NCI-H1105 (cell line): ENCODE results near the gene PRKN.

Source experiments
- DNase-seq: peaks from one replicate; lab custom pipeline; 2025; lab: John Stamatoyannopoulos, UW

PRKN gene

DNA sequence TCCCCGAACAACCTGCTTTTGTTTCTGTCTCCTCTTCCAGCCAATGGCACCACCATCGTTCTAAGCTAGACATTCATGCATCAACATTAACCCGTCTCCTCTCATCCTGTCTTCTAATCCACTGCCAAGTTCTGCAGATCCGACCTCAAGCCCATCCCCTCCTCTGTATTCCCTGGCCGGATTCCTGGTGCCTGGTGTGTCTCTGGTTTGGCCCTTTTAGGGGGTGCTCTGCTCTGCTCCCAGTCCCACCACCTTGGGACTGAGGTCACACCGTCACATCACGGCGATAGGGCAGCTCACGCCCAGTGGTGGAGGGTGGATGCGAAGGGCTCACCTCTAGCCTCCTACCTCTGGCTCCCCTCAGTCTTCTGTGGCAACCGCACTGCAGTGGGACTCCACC, 1351.2 kb downstream of the PRKN start:
- no peak for DNase-seq

DNA sequence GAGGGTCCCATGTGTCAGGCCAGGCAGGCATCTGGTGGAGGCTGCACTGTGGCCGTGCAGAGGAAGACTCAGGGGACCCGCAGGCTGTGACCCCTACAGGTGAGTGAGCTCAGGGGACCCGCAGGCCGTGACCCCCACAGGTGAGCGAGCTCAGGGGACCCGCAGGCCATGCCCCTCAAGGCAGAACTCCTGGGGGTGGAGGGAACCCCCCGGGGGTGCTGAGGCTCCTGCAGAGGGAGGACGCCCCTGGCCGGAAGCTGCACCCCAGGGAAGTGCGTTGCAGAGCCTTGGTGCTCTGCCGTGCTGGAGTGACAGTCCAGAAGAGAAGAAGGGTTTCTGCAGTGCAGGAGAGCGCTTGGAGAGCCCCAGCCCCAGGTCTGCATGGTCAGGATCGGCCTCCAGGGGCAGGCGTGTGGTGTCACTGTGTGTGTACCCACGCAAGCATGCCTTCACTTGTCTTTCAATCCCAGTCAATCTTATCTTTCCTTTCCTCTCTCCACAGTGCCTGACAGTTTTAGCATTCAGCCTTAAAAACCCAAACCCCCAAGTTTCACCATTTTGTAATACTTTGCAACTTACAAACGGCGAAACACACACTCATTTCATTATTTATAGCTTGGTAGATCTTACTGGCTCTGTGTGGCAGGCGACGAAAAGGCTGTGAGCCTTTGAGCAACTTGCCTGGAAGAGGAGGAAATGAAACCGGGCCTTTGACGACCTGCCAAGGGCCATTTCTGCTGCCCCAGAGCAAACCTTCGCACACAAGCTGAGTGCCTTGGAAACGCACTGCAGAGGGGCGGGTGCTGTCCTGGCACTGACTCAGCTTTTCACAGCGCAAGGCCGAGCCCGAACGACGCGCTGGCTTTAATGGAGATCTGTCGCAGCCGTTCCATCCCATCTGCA, 1352.3 kb downstream of the PRKN start:
- DNase-seq: peak; percentile 83

DNA sequence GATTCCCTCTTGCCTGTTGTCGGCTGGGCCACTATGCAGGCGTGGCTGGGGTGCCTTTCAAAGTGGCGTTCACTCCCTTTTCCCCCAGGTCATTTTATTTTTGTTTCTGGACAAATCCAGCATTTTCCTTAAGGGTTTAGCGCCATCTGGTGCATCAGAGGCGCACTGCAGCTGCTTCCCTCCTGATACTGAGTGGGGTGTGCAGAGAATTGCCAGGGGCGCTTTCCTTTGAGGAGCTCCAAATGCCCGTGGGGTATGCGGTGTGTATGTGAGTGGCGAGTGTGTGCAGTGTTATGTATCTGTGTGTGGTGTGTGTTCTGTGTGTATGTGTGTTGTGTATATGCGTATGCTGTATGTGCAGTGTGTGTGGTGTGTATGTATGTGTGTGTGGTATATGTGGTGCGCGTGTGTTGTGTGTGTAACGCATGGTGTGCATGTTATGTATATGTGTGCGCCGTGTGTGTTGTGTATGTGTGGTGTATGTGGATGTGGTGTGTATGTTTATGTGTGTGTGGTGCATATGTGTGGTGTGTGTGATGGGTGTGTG, 1353.6 kb downstream of the PRKN start:
- DNase-seq: peak; percentile 81

DNA sequence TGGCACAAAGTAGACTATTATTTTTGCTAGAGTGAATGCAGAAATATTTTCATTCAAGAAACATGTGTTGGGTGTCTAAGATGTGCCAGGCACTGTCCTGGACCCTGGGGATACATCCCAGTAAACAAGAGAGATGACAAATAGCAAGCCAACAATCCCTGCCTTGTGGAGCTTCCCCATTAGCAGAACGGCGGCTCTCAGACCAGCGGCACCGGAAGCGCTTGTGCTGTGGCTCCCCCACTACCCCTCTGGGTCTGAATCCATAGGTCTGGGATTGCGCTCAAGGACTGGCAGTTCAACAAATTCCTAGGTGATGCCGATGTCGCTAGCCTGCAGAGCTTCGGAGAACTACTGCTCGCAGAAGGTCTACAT, 1355.2 kb downstream of the PRKN start:
- DNase-seq: no peak

DNA sequence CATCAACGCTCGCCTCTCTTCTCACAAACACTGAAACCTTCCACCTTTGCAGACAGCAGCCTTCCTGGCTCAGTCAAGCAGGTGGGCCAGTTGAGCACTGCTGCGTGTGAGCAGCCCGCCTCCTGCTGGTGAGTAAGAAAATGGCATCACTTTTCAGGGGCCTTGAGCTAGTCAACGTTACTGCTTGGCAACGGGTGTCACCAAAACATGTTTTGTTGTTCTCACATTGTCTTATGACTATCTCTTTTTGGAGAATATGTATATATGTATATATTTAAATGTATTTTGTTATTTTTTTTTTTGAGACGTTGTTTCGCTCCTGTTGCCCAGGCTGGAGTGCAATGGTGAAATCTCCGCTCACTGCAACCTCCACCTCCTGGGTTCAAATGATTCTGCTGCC, 1356.7 kb downstream of the PRKN start:
- peak; percentile 82 for DNase-seq

DNA sequence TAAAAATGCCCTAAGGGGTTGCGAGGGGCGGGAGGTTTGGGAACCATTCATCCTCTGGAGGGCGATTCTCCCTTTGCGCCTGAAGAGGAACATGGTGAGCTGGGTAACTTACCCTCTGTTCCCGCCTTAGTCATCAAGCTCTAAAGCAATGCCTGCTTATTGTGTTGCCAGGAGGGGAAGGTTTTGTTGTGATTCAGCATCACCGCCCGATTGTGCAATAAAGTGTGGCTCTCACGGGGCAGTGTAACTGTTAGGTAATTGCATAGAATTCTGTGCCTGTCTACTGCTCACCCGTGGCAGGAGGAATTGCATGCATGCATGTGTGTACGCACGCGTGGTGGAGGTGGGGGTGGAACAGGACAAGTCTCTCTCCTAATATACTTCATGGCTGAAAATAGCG, 1358.2 kb downstream of the PRKN start:
- no peak for DNase-seq

DNA sequence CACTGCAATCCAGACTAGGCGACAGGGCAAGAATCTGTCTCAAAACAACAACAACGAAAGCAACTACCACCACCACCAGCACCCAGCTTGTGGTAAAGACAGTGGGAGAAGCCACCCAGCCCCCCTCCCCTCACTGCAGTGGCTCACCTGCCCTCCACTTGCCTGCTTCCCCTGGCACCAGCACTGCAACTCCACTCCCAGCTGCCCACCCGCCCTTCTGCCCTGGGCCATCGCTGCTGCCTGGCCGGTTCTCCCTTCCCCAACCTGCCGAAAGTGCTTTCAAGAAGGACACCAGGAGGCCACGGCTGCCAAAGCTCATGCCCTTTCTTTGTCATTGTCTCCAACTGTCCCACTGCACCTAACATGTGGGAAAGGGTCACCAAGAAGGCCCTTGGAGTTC, 1359.1 kb downstream of the PRKN start:
- DNase-seq: no peak

DNA sequence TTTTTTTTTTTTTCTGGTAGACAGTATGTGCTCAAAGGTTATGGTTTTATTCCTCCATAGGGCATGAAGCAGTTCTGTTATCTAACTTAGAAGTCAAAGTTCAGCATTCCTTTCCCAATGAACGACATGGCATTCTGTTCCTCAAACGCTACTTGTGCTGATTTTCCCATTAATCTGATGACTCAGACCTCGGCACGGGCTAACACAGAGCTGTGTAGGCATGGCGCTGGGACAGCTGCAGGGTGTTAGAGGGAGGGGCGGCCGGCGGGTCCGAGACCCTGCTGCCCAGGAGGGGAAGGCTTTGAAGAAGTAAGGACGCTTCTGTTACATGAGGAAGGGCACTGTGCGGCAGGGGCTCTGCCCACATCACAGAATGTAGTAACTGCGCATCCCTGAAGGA, 1360.1 kb downstream of the PRKN start:
- no peak for DNase-seq

DNA sequence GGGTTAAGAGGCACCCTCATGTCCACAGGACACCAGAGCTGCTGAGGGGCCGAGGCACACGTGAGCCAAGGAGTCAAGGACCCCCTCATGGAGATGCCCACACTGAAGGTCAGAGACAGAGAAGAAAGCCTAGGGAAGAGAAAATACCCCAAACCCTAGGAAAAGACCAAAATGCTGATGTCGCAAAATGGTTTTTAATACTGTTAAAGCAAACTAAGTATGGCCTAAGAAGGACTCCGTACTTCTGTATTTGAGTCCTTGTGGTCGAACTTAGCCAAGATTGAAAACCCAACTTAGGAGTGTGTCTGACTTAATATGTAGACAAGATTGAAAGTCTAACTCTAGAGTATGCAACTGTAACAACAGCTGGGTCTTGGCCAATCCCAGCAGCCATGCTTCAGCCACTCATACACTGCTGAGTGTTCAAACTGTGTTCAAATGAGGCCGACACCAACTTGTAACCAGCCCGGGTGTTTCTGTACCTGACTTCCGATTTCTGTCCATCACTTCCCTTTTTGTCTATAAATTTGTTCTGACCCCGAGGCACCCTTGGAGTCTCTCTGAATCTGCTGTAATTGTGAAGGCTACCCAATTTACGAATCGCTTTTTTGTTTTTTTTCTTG, 1361.2 kb downstream of the PRKN start:
- no peak for DNase-seq

DNA sequence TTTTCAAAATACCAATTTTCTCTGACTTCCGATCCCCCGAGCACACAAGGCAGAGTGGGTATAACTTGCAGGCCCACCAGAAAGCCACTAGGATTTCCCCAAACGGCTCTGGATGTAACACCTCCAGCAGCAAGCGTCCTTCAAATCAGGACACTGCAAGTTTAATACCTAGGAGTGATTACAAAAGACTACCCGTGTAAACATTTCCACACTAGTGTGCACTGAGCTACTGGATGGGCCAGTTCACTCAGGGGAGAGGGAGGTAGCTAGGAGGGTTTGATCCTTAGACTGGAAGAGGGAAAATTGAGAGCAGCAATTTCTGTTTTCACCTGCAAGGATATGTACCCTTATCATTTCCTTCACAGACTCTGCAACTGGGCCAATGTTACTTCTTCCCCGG, 1361.9 kb downstream of the PRKN start:
- DNase-seq: no peak

DNA sequence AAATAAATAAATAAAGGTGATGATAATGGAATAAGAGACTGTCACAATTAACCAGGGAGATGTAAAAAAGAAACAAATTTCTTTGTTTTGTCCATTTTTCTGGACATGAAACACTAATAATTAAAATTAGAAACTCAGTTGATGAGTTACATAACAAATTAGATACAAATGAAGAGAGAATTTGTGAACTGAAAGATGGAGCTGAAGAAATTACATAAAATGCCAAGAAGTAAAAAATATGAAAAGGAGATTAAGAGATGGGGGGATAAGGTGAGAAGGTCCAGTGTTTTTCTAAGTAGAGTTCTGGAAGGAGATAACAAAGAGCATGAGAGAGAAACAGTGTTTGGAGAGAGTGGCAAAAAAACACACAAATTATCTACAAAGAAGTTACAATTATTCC, 1364.3 kb downstream of the PRKN start:
- no peak for DNase-seq

DNA sequence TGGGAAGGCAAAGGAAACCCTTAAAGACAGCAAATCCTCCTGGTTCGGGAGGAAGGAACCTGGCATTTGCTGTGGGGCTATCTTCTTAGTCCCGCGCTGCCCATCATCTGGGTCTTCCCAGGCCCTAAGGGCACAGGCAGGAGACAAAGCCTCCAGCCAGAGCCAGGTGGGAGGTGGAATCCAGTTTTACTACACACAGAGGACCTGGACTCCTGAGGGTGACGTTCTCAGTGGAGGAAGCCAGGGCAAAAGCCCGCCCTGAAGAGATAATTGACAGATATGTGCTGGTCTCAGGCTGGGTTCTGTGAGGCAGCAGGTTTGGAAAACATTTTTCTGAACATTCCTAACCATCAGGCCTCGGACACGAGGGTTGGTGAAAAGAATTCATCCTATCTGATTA, 1365.3 kb downstream of the PRKN start:
- DNase-seq: no peak

DNA sequence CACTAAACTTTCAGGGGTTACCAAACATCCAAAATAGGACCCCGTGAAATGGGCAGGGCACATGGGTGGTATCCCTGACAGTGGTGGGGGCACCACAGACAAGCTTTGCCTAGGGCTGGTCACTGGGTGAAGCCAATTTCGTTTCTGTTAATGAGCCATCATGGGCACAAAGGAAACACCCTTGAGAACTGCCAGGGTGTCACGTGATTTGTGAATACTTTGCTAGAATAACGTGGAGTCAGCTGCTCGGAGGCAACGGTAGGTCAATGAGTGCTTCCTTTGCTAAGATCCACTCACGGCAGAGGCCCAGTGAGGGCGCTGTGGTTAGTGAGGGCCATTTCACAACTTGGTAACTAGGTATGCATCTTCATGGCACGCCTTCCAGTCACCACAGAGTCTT, 1366.0 kb downstream of the PRKN start:
- DNase-seq: no peak

DNA sequence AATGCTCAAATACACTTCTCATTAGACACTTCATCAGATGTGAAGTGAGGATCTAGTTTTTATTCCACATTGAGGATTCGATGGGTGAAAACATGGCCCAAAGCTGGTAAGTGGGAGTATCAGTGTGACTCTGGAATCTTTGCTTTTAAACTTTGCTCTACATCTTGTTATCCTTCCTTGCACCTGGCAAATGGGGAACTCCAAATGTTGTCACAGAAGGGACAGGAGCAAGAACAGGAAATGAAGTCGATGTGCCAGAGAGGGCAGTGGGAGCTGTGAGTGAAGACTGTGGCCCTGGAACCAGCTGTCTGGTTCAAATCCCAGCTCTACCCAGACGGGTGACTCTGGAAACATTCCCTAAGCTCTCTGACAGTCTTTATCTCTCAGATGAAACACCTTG, 1367.0 kb downstream of the PRKN start:
- no peak for DNase-seq

DNA sequence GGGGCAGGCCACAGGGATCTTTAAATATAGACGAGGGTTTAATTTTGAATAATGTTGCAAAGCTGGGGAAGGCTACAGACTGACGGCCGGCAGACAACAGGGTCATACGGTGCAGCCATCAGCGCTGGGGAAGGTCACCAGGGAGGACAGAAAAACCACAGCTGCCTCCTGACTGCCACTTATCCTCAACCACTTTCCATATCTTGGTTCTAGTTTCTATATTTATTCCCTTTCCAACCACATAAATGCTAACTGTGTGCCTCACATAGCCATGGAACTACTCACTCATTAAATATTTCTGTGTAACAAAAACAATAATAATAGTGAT, 1368.0 kb downstream of the PRKN start:
- no peak for DNase-seq

DNA sequence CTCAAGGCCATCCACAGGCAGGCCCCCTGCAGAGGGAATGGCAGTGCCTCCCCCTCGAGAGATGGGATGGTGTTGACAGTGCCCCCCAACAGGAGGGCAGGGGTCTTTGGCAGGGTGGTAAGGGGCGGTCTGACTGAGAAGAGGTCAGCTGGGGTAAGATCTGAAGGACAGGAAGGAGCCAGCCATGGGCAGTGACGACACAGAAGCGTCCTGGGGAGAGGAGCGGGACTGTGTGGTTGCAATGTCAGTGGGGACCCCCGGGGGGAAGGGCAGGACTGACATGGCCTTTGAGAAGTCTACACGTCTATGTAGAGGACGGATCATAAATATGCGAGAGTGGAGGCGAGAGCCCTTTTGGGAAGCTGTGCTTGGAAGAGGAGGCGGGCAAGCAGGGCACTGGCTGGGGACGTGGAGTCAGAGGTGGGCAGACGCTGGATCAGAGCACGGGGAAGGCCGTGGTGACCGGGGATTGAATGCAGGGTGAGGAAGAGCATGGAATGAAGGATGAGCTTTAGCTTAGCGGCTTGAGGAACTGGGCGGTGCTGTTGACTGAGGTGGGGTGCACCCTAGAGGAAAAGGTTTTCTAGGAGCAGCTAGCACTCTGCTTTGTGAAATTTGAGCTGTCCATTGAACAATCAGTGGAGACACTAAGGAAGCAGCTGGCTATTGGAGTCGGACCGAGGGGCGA, 1371.3 kb downstream of the PRKN start:
- DNase-seq: no peak

DNA sequence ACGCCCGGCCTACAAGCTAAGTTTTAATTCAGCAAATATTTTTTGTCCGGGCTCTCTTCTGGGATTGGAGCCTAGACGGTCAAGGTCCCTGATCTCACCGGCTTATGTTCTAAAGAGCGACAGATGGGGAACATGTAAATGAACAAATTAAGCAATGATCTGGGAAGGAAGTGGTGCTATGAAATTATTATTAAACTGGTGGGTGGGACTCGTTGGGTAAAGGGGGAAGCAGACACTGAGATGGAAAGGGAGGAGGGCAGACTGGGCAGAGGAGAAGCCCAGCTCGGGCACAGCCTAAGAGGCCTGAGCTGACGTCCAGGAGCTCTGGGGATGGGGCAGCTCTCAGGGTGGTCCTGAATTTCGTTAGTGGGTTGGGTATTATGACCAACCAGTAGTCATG, 1371.9 kb downstream of the PRKN start:
- DNase-seq: no peak

DNA sequence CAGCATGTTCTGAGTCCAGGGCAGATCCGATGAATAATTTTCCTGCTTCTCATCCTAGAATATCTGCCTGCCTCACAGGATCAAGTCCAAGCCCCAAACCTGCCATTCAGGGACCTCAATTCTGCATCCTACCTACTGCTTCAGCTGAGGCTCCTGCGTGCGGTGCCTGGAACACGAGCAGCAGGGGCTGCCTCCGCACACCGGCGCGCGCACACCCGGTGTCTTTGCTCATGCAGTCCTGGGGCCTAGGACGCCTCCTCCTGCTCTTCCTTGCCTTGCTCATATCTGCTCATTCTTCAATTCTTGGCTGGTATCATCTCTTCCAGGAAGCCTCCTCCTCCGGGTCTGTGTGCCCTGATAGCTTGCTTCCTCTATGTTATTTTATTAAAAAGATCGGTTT, 1372.6 kb downstream of the PRKN start:
- no peak for DNase-seq

DNA sequence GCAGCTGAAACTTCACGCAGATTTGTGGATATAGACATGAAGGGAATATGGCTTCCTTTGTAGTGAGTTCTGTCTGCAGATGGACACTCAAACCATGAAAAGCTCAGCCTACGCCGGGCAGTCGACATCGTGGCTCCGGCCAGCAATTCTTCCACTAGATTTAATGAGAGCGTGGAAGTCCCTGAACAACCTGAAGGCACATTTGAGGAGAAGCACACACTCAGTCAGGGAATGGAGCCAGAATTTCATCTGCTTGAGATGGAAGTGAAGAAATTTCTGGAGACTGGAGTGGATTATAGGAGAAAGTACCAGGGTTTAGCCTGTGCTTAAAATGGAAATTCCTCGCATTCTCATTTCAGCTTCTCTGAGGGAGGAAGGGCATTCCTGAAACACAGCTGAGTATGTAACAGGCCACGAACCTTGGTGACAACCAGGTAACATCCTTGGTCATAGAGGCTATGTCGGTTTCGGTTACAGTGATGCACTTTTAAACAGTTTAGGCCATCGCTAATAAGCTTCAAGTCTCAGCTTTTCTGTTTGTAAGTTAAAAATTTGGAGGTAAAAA, 1373.2 kb downstream of the PRKN start:
- no peak for DNase-seq

DNA sequence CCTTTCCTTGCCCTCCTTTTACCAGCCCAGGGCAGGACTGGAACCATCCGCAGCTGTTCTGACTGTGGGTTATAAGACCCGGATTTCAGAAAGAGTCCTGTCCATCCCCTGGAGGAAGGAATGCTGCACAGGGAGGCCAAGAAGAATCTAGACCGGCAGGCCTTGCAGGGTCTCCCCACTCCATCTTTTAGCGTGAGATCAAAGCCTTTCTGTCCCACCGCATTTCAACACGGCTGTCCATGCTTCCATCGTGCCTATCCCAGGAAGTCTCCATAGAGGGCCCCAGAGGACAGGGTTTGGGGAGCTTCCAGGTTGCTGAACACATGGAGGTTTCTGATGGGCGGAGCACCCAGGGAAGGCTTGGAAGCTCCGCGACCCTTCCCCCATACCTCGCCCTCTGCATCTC, 1374.4 kb downstream of the PRKN start:
- DNase-seq: no peak

DNA sequence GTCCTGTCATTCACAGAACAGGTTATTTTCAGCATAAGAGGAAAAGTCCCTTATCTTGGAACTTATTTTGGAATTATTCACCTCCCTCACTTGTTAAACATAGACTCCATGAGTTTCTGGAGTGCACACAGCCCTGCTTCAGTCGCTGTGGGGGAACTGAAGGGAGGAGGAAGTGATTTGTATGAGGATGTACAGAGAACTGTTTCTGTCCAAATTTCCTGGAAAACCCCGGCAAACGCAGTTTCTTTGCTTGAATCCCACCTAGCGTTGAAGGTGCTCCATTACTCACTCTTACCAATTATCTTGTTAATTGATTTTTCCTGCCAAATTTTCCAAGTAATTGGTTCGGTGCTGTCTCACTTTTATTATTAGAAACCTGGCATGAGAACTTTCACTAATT, 1375.7 kb downstream of the PRKN start:
- DNase-seq: no peak

DNA sequence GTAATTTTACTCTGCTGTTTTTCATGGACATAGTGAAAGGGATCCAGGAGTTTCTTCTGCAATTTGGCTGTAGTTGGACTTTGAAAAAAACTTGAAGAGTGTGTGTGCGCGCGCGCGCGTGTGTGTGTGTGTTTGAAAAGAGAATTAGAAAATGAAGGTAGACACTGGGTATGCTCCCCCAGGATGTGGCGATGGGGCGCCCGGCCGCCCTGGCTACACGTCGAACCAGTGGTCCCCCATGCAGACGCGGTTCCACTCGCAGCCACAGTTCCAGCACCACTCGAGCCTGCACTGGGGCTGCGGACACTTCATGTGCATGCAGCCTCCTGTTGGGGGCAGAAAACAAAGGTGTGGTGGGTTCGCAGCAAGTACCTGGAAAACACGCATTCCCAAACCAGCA, 1377.7 kb downstream of the PRKN start:
- no peak for DNase-seq

DNA sequence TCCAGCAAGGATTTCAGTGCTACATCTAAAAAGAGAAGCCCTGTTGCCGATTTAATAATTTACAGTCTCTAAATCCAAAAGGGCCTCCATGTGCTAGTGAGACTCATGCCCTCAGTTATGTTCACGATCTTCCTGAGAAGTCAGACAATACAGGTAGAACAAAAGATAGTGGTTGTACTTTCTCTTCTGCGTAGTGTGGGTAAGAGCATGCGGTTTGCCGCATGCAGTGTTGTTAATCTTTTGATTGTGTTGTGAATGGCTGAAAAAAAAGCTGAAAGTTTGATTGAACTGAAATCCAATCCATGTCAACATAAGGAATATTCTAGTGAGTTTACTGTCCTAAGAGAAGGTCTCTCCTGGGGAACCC, 1379.0 kb downstream of the PRKN start:
- DNase-seq: no peak
